A549 (cell line): ENCODE data around the gene CADPS2.

ENCODE experiments used
- CEBPB ChIP-seq, 2 experiments: fragments of >200 bp in 1 of 2; sonication (Bioruptor Twin) in 1 of 2; formaldehyde crosslinking in 1 of 2; IDR thresholded peaks; 2 replicates each; pipeline ENCODE4 v1.6.1; 2012 to 2016
- KDM5A ChIP-seq: fragments of 200-600 bp; sonication (generic); IDR thresholded peaks from 2 replicates; pipeline ENCODE4 v1.6.1; 2016; ENCODE audit warnings: antibody characterized with exemption, mild to moderate bottlenecking
- NPAS2 ChIP-seq: fragments of 250-450 bp; sonication (Bioruptor Pico); IDR thresholded peaks from 2 replicates; pipeline ENCODE4 v1.8.0; 2022; ENCODE audit warnings: mild to moderate bottlenecking, moderate library complexity, borderline replicate concordance
- POLR2A ChIP-seq: IDR thresholded peaks from 2 replicates; pipeline ENCODE4 v1.6.1; 2012; ENCODE audit warnings: mild to moderate bottlenecking, low read length
- RCOR1 ChIP-seq: fragments of 150-350 bp; IDR thresholded peaks from 2 replicates; pipeline ENCODE4 v1.6.1; 2014; ENCODE audit warnings: antibody characterized with exemption, low read length, low read depth
- SMC3 ChIP-seq: fragments of >200 bp; sonication (Bioruptor Twin); formaldehyde crosslinking; IDR thresholded peaks from 3 replicates; pipeline ENCODE4 v1.6.1; 2018; ENCODE audit warnings: inconsistent platforms
- ZSCAN20 ChIP-seq: fragments of 250-450 bp; sonication (Bioruptor Pico); IDR thresholded peaks from 2 replicates; pipeline ENCODE4 v1.8.0; 2022; ENCODE audit warnings: mild to moderate bottlenecking, moderate library complexity
- TF ChIP-seq, protein P1 (sequence below): fragments of >200 bp; sonication (Bioruptor Twin); formaldehyde crosslinking; IDR thresholded peaks from 3 replicates; pipeline ENCODE4 v1.5.1; 2016
- TF ChIP-seq, protein P2 (sequence below): fragments of 200-600 bp; sonication (generic); IDR thresholded peaks from 2 replicates; pipeline ENCODE4 v1.6.1; 2016; ENCODE audit warnings: antibody characterized with exemption, mild to moderate bottlenecking, moderate library complexity

DNA sequence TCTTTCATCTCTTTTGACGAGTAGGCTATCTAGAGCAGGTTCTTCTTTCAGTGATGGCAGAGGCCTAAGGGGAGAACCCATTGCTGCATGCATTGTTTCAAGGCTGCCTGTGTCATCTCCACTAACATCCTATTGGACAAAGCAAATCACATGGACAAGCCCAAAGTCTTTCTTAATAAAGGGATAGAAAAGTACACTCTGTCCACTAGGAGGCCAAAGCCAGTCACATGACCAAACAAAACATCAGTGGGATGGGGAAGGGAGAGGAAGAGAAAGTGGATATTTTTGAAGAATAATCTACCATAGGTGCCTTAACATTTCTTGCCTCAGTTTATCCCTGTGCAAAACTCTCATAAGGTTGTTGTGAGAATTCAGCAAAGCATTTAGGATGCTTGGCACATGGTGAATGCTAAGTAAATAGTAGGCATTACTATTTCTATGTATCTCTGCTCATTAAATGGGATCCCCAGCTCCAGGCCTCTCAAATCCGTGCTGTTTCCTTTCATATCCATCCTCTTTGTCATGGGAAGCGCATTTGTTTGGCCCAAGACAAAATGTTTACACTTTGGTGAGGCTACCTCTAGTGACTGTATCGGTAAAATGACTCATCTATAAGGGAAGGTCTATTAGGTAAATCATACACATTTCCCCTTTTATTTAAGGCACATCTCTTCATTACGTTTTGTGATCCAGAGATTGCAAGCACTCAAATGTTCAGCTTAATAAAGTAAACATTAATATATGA, 16.7 kb upstream of the CADPS2 start:
- TF ChIP-seq CEBPB (IDR thresholded peaks at IDR 0.05) (no peak), POLR2A (no peak), NPAS2 (no peak), KDM5A (no peak), ZSCAN20 (CRISPR knock-in tag) (no peak), SMC3 (no peak), RCOR1 (no peak)
- TF ChIP-seq, protein P1, sequence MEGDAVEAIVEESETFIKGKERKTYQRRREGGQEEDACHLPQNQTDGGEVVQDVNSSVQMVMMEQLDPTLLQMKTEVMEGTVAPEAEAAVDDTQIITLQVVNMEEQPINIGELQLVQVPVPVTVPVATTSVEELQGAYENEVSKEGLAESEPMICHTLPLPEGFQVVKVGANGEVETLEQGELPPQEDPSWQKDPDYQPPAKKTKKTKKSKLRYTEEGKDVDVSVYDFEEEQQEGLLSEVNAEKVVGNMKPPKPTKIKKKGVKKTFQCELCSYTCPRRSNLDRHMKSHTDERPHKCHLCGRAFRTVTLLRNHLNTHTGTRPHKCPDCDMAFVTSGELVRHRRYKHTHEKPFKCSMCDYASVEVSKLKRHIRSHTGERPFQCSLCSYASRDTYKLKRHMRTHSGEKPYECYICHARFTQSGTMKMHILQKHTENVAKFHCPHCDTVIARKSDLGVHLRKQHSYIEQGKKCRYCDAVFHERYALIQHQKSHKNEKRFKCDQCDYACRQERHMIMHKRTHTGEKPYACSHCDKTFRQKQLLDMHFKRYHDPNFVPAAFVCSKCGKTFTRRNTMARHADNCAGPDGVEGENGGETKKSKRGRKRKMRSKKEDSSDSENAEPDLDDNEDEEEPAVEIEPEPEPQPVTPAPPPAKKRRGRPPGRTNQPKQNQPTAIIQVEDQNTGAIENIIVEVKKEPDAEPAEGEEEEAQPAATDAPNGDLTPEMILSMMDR: no peak
- TF ChIP-seq, protein P2, sequence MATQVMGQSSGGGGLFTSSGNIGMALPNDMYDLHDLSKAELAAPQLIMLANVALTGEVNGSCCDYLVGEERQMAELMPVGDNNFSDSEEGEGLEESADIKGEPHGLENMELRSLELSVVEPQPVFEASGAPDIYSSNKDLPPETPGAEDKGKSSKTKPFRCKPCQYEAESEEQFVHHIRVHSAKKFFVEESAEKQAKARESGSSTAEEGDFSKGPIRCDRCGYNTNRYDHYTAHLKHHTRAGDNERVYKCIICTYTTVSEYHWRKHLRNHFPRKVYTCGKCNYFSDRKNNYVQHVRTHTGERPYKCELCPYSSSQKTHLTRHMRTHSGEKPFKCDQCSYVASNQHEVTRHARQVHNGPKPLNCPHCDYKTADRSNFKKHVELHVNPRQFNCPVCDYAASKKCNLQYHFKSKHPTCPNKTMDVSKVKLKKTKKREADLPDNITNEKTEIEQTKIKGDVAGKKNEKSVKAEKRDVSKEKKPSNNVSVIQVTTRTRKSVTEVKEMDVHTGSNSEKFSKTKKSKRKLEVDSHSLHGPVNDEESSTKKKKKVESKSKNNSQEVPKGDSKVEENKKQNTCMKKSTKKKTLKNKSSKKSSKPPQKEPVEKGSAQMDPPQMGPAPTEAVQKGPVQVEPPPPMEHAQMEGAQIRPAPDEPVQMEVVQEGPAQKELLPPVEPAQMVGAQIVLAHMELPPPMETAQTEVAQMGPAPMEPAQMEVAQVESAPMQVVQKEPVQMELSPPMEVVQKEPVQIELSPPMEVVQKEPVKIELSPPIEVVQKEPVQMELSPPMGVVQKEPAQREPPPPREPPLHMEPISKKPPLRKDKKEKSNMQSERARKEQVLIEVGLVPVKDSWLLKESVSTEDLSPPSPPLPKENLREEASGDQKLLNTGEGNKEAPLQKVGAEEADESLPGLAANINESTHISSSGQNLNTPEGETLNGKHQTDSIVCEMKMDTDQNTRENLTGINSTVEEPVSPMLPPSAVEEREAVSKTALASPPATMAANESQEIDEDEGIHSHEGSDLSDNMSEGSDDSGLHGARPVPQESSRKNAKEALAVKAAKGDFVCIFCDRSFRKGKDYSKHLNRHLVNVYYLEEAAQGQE: no peak
